NCI-H446 treated with DMSO at 0.1 percent for 48 hours (cell line): ENCODE results near the gene STIM2.
A peak's percentile ranks its signal among the peaks of the same experiment; 100 is the strongest.

ENCODE experiments used
- DNase-seq: peaks from one replicate; lab custom pipeline; 2025; lab: John Stamatoyannopoulos, UW

The STIM2 gene

DNA sequence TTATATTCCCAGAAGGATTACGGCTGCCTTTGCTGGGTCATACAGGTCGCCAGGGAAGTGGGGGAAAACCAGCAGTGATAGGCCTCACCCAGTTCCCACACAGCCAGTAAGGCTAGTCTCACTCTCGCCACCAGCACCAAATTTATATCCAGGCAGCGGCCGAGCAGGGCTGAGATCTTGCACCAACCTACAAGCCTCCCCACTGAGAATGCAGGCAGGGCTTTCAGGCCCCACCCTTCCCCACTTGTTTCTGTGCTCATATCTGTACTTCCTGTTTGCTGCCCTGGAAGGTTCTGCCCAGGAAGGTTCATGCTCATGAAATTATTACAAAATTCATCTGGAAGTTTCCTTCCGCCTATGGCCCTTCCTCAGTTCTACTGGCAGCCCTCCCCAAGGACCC, 179.7 kb downstream of the STIM2 start:
- DNase-seq = no peak

DNA sequence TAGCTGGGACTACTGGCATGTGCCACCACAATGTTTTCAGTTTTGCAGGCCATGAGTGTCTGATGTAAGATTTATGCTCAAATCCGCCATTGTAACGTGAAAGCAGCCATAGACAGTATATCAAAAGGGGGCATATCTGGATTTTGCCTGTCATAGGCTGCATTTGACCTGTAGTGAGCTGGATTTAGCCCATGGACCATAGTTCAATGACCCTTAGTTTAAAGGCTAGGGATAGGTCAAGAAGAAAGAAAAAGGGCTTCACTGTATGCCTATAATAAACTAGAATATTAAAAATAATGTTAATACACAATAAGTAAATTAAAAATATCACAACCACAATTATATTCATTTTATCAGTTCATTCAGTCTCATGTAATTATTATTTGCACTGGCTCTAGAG, 181.8 kb downstream of the STIM2 start:
- no peak for DNase-seq

DNA sequence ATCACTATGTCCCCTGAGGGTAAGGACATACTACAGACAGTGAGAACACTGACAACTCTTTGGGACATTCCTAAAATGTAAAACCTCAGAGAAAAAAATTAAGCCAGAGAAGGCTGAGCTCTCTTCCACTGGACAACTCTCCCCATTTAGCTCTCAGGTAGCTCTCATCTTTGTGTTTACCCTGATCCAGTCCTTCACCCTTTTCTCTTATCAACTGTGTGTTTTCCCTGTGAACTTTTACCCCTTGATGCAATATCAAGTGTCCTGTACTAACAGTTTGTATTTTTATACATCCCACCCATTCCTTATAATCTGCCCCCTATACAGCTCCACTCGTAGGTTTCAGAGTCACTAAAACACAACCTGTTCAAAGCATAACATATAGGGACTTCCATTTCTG, 182.6 kb downstream of the STIM2 start:
- no peak for DNase-seq

DNA sequence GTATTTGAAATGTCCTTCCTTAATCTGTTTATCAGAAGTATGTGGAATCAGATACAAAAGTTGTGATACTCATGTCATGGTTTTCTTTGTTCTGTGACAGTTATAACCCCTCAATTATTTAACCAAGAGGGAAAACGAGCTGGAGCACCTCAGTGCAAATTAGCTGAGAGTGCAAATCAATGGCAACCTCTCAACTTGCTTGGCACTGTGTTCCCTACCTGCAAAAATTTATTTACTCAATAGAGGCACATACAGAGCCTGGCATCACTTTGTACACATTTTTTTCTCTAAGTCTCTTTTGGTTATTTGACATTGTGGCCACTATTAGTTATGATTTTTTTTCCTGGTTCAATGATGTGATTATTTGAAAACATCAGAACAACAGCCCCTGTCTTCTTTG, 186.2 kb downstream of the STIM2 start:
- no peak for DNase-seq

DNA sequence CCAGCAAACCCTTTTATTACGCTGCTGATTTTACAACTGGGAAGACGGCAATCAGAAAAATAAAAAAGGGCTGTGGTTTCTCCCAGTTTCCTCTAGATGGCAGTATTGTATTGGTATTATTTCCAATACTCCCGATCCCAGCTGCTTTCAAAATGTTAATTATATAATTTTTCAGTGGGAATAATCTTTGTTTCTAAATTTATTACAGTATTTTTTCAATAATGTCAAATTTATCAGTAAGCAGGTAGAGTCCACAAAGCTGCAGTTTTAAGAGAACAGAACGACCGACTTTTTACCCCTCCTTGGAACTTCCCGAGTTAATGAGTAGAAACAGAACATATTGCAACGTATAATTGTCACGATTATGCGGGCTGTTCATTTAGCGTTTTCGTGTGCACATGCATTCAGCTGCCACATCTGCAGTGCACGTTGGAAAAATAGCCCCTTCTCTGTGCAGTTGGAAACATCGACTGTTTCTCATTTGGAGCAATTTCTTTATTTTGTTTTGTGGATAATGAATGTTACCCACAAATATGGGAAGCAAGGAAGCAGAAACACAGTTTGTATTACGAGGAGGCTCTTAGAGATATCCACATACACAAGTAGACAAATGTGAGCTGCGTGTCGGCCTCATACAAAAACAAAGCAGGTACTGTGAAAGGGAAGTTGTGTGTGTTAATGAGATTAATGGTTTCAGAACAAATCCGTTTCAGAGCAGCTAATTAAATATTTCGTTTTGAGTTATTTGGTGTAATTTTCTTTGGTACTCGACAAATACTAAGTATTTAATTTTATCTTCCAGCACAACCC, 188.0 kb downstream of the STIM2 start:
- DNase-seq = peak; percentile 30

DNA sequence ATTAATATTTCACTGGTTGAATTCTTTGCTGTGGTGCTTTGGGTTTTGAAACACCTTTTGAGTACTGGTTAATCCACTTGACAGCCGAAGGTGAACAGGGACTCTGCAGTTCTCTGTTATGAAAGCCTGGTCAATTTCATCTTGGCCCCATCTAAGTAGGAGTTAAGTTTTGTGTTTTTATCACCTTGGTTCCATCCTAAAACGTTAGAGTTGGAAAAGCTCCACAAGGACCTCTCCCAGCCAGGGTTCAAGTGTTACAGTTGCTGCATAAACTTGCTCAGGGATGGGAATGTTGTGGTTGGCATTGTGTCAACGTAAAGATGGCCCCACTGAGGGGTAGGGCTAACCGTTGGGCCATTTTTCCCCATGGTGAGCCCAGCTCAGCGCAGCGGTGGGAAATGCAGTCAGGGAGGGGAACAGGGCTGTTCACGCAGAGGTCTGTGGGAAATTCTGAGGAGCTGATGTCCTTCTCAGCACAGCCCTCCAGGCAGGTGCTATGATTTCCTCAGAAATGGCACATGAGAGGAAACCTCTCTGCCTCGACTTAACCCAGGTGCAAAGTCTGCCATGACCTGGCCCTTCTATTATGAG, 188.7 kb downstream of the STIM2 start:
- no peak for DNase-seq

DNA sequence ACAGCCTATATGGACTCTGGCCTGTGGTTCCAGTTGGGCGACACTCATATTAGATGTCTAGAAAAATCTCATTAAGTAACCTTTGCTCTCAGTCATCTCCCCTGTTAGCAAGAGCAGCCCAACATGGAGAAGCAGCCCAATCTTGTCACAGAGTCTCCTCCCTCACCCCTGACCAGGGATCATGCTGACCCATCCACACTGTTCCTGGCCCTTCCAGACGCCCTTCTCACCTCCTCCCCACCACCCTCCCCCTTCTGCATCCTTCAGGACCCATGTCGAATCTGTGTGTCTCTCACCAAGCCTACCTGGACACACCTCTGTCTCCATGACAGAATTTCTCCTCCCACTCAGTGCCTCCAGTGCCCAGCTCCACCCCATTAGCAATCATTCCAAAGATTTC, 190.1 kb downstream of the STIM2 start:
- DNase-seq = no peak

DNA sequence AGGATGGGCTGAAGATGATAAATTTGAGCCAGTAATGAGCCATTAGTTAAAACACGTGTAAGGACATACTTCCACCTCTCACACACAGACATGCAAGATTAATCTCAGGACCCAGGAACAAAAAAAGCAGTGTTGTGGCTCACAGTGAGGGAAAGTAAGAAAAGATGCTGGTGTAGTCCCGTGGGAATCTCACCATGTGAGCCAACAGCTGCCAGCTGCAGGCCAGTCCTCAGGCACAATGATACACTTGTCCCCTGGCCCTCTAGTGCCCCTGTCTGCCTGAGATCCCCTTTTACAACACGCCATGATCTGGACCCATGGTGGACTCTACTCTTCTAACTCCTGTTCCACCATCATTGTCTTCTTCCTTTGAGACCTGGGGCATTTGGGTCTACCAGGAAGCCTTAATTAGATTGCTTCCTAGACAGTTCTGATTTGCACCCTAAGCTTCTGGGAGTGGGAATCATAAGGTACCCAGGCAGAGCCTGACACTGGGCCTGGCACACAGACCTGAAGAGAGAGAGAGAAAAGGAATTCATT, 194.7 kb downstream of the STIM2 start:
- no peak for DNase-seq

DNA sequence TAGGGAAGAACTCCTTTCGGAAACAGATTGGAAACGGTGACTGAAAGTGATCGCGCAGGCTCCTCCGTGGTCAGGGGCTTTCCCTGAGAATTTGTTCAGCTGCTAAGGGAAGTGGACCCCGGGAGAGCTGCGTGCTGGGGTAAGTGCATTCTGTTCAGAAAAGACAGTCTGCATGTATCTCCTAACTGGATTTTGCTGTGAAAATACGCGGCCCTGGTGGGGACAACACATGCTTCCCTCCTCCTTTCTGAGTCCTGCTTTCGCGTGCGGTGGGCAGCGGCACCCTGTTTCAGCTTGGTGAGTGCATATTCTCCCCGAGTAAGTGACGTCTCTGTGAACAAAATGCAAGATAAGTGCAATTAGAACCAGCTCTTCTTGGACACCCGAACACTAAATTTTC, 195.6 kb downstream of the STIM2 start:
- no peak for DNase-seq

DNA sequence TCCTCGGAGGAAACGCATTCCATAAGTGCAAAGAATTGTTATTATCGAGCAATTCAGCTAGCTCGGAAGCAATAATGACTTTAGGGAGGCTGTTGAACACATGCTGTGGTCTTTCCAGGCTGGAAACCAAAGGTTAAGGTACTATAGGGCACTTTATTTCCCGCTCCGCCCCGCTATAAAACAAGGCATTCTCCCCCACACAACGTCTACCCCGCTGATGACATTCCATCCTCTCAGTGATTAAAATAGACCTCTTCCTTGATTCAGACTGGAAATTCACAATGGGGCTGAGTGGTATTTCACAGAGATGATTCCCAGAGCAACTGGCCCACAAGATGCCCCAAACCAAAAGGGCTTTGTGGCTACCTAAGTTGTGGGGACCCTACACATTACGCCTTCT, 196.4 kb downstream of the STIM2 start:
- DNase-seq = no peak

DNA sequence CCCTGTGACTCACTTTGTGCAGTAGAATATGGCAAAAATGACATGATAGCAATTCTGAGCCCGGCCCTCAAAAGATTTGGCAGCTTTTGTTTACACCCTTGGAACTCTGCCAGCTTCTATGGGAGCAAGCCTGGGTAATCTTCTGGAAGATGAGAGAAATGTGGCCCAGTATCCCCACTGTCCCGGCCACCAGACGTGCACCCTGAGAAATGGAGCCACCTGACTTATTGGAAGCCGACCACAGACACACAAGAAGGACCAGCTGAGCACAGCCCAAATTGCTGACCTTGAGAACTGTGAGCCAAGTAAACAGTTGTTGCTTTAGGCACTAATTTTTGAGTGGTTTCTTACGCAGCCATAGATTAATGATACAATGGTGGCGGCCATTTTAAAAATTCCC, 197.0 kb downstream of the STIM2 start:
- peak; percentile 3 for DNase-seq

DNA sequence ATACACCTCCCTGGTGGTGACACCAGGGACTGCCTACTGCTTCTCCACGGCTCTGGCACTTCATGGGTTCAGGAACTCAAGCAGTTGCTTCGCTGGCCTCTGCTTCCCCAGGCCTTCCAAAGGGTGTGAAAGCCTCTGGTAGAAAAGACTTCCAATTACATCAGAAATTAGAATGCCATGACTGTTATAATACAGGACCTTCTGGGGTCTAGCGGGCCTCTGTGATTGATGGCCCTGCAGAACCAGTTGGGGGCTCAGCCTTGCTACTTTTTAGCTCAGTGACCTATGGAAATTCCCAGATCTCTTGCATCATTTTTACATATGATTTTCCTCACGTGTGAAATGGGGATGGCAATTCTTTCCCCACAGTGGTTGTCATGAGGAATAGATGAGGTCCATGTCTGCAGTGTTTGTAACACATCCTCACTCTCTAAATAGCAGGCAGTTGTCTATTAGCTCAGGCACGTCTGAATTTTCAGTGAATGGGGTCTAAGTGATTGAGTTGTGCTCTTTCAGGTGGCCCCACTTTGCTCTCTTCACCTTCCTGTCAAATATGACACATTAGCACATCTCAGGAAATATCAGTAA, 198.3 kb downstream of the STIM2 start:
- DNase-seq = no peak

DNA sequence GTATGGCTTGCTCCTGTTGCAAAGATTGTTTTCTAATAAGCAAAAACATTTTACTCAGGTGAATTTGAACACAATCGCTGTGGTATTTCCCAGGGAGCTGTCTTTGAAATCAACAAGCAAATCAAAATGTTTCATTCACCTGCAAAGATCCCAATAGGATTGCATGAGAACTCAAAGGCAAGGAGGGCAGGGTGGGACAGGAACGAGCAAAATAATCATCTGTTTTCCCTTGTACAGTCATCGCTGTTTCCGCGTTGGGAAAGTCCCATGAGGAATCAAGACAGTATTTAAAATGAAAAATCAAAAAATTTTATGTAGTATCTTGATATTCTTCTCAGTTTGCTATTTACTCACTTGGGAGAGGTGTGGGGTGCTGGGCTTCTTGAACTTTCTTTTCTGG, 198.8 kb downstream of the STIM2 start:
- DNase-seq = no peak

DNA sequence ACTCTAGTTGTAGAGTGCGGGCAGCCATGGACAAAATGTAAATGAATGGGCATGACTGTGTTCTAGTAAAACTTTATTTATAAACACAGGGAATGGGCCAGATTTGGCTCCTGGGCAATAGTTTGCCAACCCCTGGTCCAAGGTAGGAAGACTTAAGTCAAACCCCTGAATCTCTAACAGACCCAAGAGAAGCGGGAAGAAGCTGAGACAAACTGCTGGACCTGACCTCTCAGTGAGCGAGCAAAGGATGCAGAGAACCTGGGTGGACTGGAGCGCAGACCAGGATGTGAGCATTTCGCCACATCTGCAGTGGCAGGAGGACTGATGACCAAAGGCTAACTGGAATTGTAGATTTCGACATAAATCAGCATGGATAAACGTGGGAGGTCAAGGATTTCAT, 201.6 kb downstream of the STIM2 start:
- no peak for DNase-seq

DNA sequence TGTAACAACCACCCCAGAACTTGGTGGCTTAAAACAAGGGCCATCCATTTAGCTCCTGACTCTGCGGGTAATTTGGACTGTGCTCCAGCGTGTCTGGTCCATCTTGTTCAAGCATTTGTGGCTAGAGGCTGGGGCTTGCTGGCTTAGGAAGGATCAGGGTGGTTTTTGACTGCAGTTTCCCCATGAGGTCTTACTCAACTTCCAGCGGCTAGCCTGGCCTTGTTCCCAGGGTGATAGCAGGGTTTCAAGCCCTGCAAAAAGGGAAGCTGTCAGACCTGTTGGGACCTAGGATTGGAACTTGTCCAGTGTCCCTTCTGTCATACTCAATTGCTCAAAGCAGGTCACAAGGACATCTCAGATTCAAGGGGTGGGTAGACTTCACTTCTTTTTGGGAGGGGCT, 205.9 kb downstream of the STIM2 start:
- no peak for DNase-seq

DNA sequence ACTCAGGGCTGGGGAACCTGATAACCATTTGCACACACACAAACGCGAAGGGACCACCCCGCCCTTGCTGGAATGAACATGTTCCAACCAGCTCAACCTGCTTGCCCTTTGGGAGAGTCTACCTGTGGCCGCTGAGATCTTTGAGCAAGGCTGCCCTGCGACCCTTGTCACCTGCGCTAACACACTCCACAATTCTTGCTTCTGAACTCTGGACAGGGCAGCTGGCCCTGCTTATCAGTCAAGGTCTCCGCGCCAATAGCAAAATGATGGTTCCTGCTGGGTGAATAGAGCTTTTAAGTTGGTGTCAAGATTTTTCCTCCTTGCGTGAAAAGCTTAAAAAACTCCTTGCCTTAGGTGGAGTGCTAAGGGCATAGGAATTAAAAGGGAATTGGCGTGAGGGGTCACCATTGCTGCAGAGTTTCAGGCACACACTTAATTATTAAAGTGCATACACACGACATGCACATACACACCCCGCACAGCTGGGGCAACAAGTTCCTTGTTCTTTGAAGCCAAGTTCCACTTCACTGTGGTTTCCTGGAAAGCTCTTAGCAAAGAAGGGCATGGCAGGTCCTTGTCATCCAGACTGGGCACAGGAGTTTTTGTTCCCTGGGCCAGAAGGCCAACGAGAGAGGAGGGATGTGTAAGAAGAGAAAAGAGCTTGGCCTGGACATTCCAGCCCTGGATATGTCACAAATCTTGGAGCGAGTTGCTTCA, 207.7 kb downstream of the STIM2 start:
- no peak for DNase-seq
